Hepatocyte (in vitro differentiated cells): ENCODE measurements around the gene SLC47A1.

Experiments used
- EZH2 ChIP-seq: fragments of 200-600 bp; sonication (generic); IDR thresholded peaks from 2 replicates; pipeline ENCODE4 v1.6.1; 2016; ENCODE audit warnings: antibody characterized with exemption, mild to moderate bottlenecking, borderline replicate concordance
- EZH2phosphoT487 ChIP-seq: fragments of 200-600 bp; sonication (generic); IDR thresholded peaks from one replicate; pipeline ENCODE4 v1.6.1; 2018; ENCODE audit warnings: antibody characterized with exemption, mild to moderate bottlenecking, low read depth, moderate library complexity; ENCODE audit not compliant: unreplicated experiment, severe bottlenecking
- TF ChIP-seq, protein P1 (sequence below): fragments of 200-600 bp; sonication (generic); IDR thresholded peaks from 2 replicates; pipeline ENCODE4 v1.5.1; 2016; ENCODE audit warnings: antibody characterized with exemption, mild to moderate bottlenecking; ENCODE audit not compliant: poor library complexity

DNA sequence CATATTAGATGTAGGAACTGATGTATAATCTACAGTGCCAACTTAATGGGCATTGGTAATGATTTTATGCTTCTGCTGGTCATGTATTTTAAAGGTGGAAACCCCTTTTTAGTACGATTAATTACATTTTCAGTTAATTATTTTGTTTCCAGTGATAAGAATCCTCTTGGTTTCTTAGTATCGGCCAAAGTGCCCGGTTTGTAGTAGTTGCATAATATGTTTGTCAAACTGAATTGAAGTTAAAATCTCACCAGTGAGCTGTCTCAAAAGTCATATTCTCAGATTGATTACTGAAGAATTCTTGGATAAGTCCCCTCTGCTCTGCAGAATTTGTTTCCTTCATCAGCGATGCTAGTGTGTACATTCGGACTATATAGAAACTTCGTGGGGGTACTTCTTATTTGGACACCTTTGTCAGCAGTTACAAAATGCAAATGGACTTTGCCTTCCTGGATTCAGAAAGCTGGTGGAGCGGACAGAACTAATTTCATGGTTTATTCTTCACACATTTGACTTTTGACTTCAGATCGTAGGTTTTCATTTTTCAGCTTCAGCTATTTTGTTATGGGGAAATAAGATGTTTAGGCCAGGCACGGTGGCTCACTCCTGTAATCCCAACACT lies 28.2 kb downstream of the SLC47A1 start:
- TF ChIP-seq, protein P1, sequence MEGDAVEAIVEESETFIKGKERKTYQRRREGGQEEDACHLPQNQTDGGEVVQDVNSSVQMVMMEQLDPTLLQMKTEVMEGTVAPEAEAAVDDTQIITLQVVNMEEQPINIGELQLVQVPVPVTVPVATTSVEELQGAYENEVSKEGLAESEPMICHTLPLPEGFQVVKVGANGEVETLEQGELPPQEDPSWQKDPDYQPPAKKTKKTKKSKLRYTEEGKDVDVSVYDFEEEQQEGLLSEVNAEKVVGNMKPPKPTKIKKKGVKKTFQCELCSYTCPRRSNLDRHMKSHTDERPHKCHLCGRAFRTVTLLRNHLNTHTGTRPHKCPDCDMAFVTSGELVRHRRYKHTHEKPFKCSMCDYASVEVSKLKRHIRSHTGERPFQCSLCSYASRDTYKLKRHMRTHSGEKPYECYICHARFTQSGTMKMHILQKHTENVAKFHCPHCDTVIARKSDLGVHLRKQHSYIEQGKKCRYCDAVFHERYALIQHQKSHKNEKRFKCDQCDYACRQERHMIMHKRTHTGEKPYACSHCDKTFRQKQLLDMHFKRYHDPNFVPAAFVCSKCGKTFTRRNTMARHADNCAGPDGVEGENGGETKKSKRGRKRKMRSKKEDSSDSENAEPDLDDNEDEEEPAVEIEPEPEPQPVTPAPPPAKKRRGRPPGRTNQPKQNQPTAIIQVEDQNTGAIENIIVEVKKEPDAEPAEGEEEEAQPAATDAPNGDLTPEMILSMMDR: no peak
- TF ChIP-seq EZH2: no peak
- no peak for TF ChIP-seq EZH2phosphoT487
